ENCODE measurements around the gene DPP4.

- TF ChIP-seq CTCF (conservative IDR thresholded peaks at IDR 0.05; ENCODE audit: low read depth, low read length) (no peak), EZH2 (IDR thresholded peaks at IDR 0.05; ENCODE audit: low read length, unreplicated experiment) (no peak)
Measured at GRCh38 chr2:161975813-161976160, 98.2 kb downstream of the DPP4 start.

All from PC-3 (cell line).